Pancreas (tissue), 10 donors: Measurements from ENCODE around the gene LRBA. TPM values are rescaled to one million over a fixed set of nuclear protein-coding genes. Genes with fewer than 3 reads are reported as not detected.
A peak's percentile ranks its signal among the peaks of the same experiment; 100 is the strongest.

Experiments
- ATAC-seq, 4 donors: fragments of 200-7000 bp; cut with Tn5 transposase; one replicate each; pipeline versions ENCODE4 v1.8.0 to v1.9.1; 2020; ENCODE audit warnings: mild to moderate bottlenecking in 4 of 4, moderate library complexity in 4 of 4
- DNase-seq, 6 donors: peaks; one replicate each; pipeline ENCODE4 v3.0.0-alpha.2; 2020
- FAIRE-seq: peaks from 2 replicates; lab custom pipeline; 2012; peaks lifted over from hg19 to GRCh38; lab: Jason Lieb, UNC
- H3K27ac ChIP-seq, 4 donors: fragments of 200-600 bp; sonication (generic); 1 replicate in 3 of 4; 2 replicates in 1 of 4; pipeline versions ENCODE4 v1.5.0 to v1.8.0; 2020
- H3K27me3 ChIP-seq, 4 donors: fragments of 200-600 bp; one replicate each; pipeline ENCODE4 v1.8.0; 2021
- H3K36me3 ChIP-seq, 3 donors: fragments of 200-600 bp; sonication (generic) in 1 of 3; one replicate each; pipeline versions ENCODE4 v1.5.0 to v1.8.0; 2020 to 2021
- H3K4me1 ChIP-seq, 3 donors: fragments of 200-600 bp; one replicate each; pipeline ENCODE4 v1.8.0; 2021
- H3K4me3 ChIP-seq, 4 donors: fragments of 200-600 bp; sonication (generic) in 2 of 4; one replicate each; pipeline versions ENCODE4 v1.5.0 to v1.8.0; 2020 to 2021
- H3K9me3 ChIP-seq, 4 donors: fragments of 200-600 bp; one replicate each; pipeline ENCODE4 v1.8.0; 2021
- CTCF ChIP-seq, 4 donors: fragments of 200-600 bp; sonication (generic) in 3 of 4; IDR thresholded peaks; one replicate each; pipeline versions ENCODE4 v1.5.0 to v1.8.0; 2021; ENCODE audit warnings: antibody characterized with exemption in 4 of 4
- WGBS, 2 donors: extraction: QIAGEN DNeasy Blood & Tissue Kit; methylation state at CpG; one replicate each; pipeline ENCODE4 v1.1.7; 2013; 5-methylcytosine and 5-hydroxymethylcytosine counted together
- intact Hi-C, 3 donors: fragments of 100-400 bp; cut with DNase I; formaldehyde crosslinking; loops; one replicate each; pipeline versions ENCODE4 v1.11.1 to v1.14.2; 2022
- polyA plus RNA-seq, 2 donors: library from polyadenylated mRNA; stranded (reverse); fragments of 200-250 nt; gene quantifications; one replicate each; pipeline ENCODE4 v1.2.3, GENCODE V29; 2013
- total RNA-seq, 6 donors: library from RNA; stranded (reverse); fragmentation: NEBNext Ultra II Directional in 4 of 6; extraction: Animal tissue kit (Norgen Biotek cat#: 25700) in 4 of 6; gene quantifications; one replicate each; pipeline versions ENCODE4 v1.2.1 to v1.2.4, GENCODE V29; 2021 to 2023
- donor health status: healthy with polysubstance abuse.
- donor health status: DM: no; HTN: no; CAD: no; lungs with moderate emphysema.
- donor health status: DM: no; HTN: no; CAD: no.
- donor health status: control.
- donor health status: control.
- donor health status: Bipolar disorder and iron deficiency.
- donor health status: DM: yes; HTN: yes; CAD: no.
- donor health status: DM: no; HTN: no; CAD: no.
- donor health status: DM: no; HTN: no; CAD: no.
- donor health status: DM: yes; HTN: yes; CAD: no.

The LRBA gene
- total and polyA plus RNA-seq, 8 donors: 6.6 to 35.3 (median 22.3) TPM

- WGBS, 2 donors: 96 to 100% methylated on average over 1 of the region's 1 CpG
- no peak overlapping the region for H3K4me3 ChIP-seq
- intact Hi-C loops: no loop called here
- no peak for FAIRE-seq
- TF ChIP-seq CTCF (IDR thresholded peaks at IDR 0.05): no peak
- no peaks in the 10 kb centered on the region for H3K27me3 ChIP-seq
- ATAC-seq: no peak
- DNase-seq: no peak
- no peaks in the 10 kb centered on the region for H3K9me3 ChIP-seq
- H3K36me3 ChIP-seq: no peaks in the 10 kb centered on the region
- peaks cover 0 to 7% (median 4%) of the 10 kb centered on the region in 3 donors for H3K4me1 ChIP-seq
- H3K27ac ChIP-seq: no peak overlapping the region
Measured at GRCh38 chr4:150708004-150708403, 307.1 kb downstream of the LRBA start.

GRCh38 chr4:150699599-150699998, 315.5 kb downstream of the LRBA start:
- H3K4me3 ChIP-seq: no peak overlapping the region
- intact Hi-C loops: no loop called here
- FAIRE-seq: no peak
- no peaks in the 10 kb centered on the region for H3K27me3 ChIP-seq
- no peak overlapping the region for H3K27ac ChIP-seq
- DNase-seq: no peak
- TF ChIP-seq CTCF (IDR thresholded peaks at IDR 0.05): no peak
- peaks cover 0 to 2% (median 0%) of the 10 kb centered on the region in 3 donors for H3K4me1 ChIP-seq
- ATAC-seq: no peak
- no peaks in the 10 kb centered on the region for H3K9me3 ChIP-seq
- H3K36me3 ChIP-seq: no peaks in the 10 kb centered on the region

GRCh38 chr4:150695162-150695561, 319.9 kb downstream of the LRBA start:
- Histone ChIP-seq H3K27ac (no peak overlapping the region), H3K4me1 (peaks cover 0 to 3% (median 0%) of the 10 kb centered on the region in 3 donors), H3K36me3 (no peaks in the 10 kb centered on the region), H3K4me3 (no peak overlapping the region), H3K9me3 (no peaks in the 10 kb centered on the region), H3K27me3 (no peaks in the 10 kb centered on the region)
- intact Hi-C loops: no loop called here
- 75 to 85% methylated on average over 2 of the region's 2 CpGs for WGBS, 2 donors
- no peak for TF ChIP-seq CTCF (IDR thresholded peaks at IDR 0.05)
- no peak for DNase-seq
- no peak for ATAC-seq
- FAIRE-seq: no peak

- FAIRE-seq (no peak), DNase-seq (no peak), ATAC-seq (peak in 2 of 4 donors; percentile 37 to 54)
- WGBS, 2 donors: 17 to 21% methylated on average over 2 of the region's 2 CpGs
- TF ChIP-seq CTCF (IDR thresholded peaks at IDR 0.05): no peak
- intact Hi-C loops: no loop called here
- Histone ChIP-seq H3K27ac (no peak overlapping the region), H3K4me1 (peaks cover 0 to 3% (median 0%) of the 10 kb centered on the region in 3 donors), H3K36me3 (no peaks in the 10 kb centered on the region), H3K27me3 (no peaks in the 10 kb centered on the region), H3K4me3 (no peak overlapping the region), H3K9me3 (no peaks in the 10 kb centered on the region)
Measured at GRCh38 chr4:150694438-150694837, 320.6 kb downstream of the LRBA start.

GRCh38 chr4:150683775-150684350, 331.2 kb downstream of the LRBA start:
- Histone ChIP-seq H3K36me3 (no peaks in the 10 kb centered on the region), H3K4me1 (no peaks in the 10 kb centered on the region), H3K27me3 (no peaks in the 10 kb centered on the region), H3K4me3 (no peak overlapping the region), H3K9me3 (no peaks in the 10 kb centered on the region), H3K27ac (no peak overlapping the region)
- intact Hi-C loops: no loop called here
- FAIRE-seq (no peak), ATAC-seq (no peak), DNase-seq (no peak)
- TF ChIP-seq CTCF (IDR thresholded peaks at IDR 0.05): no peak
- 89 to 91% methylated on average over 2 of the region's 2 CpGs for WGBS, 2 donors
